Nephron (organoid): ENCODE results near the gene TSR3.

Experiments used
- H3K27ac Mint-ChIP-seq, 3 experiments: 2 replicates each; pipeline ENCODE4 v1.8.0; 2020; ENCODE audit warnings: mixed read lengths in 3 of 3, mild to moderate bottlenecking in 2 of 3, moderate library complexity in 1 of 3
- H3K27me3 Mint-ChIP-seq: 2 replicates; pipeline ENCODE4 v1.8.0; 2021; ENCODE audit warnings: low read depth, mild to moderate bottlenecking, moderate library complexity, mixed read lengths
- H3K36me3 Mint-ChIP-seq: 2 replicates; pipeline ENCODE4 v1.8.0; 2020; ENCODE audit warnings: low read depth, mixed read lengths
- H3K4me1 Mint-ChIP-seq: 2 replicates; pipeline ENCODE4 v1.8.0; 2020; ENCODE audit warnings: mixed read lengths
- H3K4me3 Mint-ChIP-seq, 3 experiments: 2 replicates each; pipeline ENCODE4 v1.8.0; 2020; ENCODE audit warnings: mild to moderate bottlenecking in 3 of 3, mixed read lengths in 3 of 3, moderate library complexity in 2 of 3
- H3K9me3 Mint-ChIP-seq: 2 replicates; pipeline ENCODE4 v1.8.0; 2020; ENCODE audit warnings: mixed read lengths
- CTCF ChIP-seq, 3 experiments: fragments of 200-600 bp; sonication (generic); IDR thresholded peaks; one replicate each; pipeline ENCODE4 v1.5.0; 2021; ENCODE audit warnings: antibody characterized with exemption in 3 of 3; ENCODE audit not compliant: unreplicated experiment in 3 of 3

Gene TSR3

GRCh38 chr16:1323296-1324239 lies 28.1 kb downstream of the TSR3 start:
- Mint-ChIP-seq H3K36me3 (peaks cover 35% of the 10 kb centered on the region), H3K27me3 (no peaks in the 10 kb centered on the region), H3K27ac (no peak overlapping the region), H3K4me1 (no peaks in the 10 kb centered on the region), H3K9me3 (no peaks in the 10 kb centered on the region), H3K4me3 (no peak overlapping the region)
- TF ChIP-seq CTCF (IDR thresholded peaks at IDR 0.05; ENCODE audit: unreplicated experiment in 3 of 3), result no peak

GRCh38 chr16:1322407-1322806 lies 29.3 kb downstream of the TSR3 start:
- peaks cover 46% of the 10 kb centered on the region for H3K36me3 Mint-ChIP-seq
- TF ChIP-seq CTCF (IDR thresholded peaks at IDR 0.05; ENCODE audit: unreplicated experiment in 3 of 3), result no peak
- no peak overlapping the region for H3K4me3 Mint-ChIP-seq
- no peak overlapping the region for H3K27ac Mint-ChIP-seq
- H3K4me1 Mint-ChIP-seq, result no peaks in the 10 kb centered on the region
- H3K27me3 Mint-ChIP-seq, result no peaks in the 10 kb centered on the region
- no peaks in the 10 kb centered on the region for H3K9me3 Mint-ChIP-seq

GRCh38 chr16:1320658-1321240 lies 30.9 kb downstream of the TSR3 start:
- Mint-ChIP-seq H3K27me3 (no peaks in the 10 kb centered on the region), H3K27ac (no peak overlapping the region), H3K36me3 (peaks cover 57% of the 10 kb centered on the region), H3K4me3 (no peak overlapping the region), H3K4me1 (no peaks in the 10 kb centered on the region), H3K9me3 (no peaks in the 10 kb centered on the region)
- no peak for TF ChIP-seq CTCF (IDR thresholded peaks at IDR 0.05; ENCODE audit: unreplicated experiment in 3 of 3)

GRCh38 chr16:1320097-1320496 lies 31.6 kb downstream of the TSR3 start:
- no peak overlapping the region for H3K4me3 Mint-ChIP-seq
- no peaks in the 10 kb centered on the region for H3K27me3 Mint-ChIP-seq
- H3K9me3 Mint-ChIP-seq, result no peaks in the 10 kb centered on the region
- peaks cover 60% of the 10 kb centered on the region for H3K36me3 Mint-ChIP-seq
- TF ChIP-seq CTCF (IDR thresholded peaks at IDR 0.05; ENCODE audit: unreplicated experiment in 3 of 3), result no peak
- no peak overlapping the region for H3K27ac Mint-ChIP-seq
- no peaks in the 10 kb centered on the region for H3K4me1 Mint-ChIP-seq

- Mint-ChIP-seq H3K27me3 (no peaks in the 10 kb centered on the region), H3K4me1 (no peaks in the 10 kb centered on the region), H3K9me3 (no peaks in the 10 kb centered on the region), H3K4me3 (no peak overlapping the region), H3K27ac (no peak overlapping the region), H3K36me3 (peaks cover 56% of the 10 kb centered on the region)
- no peak for TF ChIP-seq CTCF (IDR thresholded peaks at IDR 0.05; ENCODE audit: unreplicated experiment in 3 of 3)
Measured at GRCh38 chr16:1319041-1319440, 32.6 kb downstream of the TSR3 start.

- H3K27ac Mint-ChIP-seq, result no peak overlapping the region
- H3K4me1 Mint-ChIP-seq, result peaks cover under 1% of the 10 kb centered on the region
- no peak for TF ChIP-seq CTCF (IDR thresholded peaks at IDR 0.05; ENCODE audit: unreplicated experiment in 3 of 3)
- no peaks in the 10 kb centered on the region for H3K9me3 Mint-ChIP-seq
- peaks cover 51% of the 10 kb centered on the region for H3K36me3 Mint-ChIP-seq
- H3K4me3 Mint-ChIP-seq, result no peak overlapping the region
- no peaks in the 10 kb centered on the region for H3K27me3 Mint-ChIP-seq
Measured at GRCh38 chr16:1318268-1318545, 33.5 kb downstream of the TSR3 start.
